DLD1 (cell line): Measurements from ENCODE around the gene SPSB3.

Experiments used
- in situ Hi-C: cut with HindIII; loops from 2 replicates; pipeline ENCODE4 v1.10.0; 2017; ENCODE audit warnings: low sequenced_read_pairs

The SPSB3 gene

GRCh38 chr16:1775846-1776671 is 6.3 kb downstream of the SPSB3 start:
- in situ Hi-C loops: no loop called here

GRCh38 chr16:1775006-1775845 is 7.1 kb downstream of the SPSB3 start:
- in situ Hi-C loops: no loop called here

- in situ Hi-C loops: no loop called here
These were observed 8.0 kb downstream of the SPSB3 start for GRCh38 chr16:1774448-1774780.

- in situ Hi-C loops: no loop called here
These were observed 8.5 kb downstream of the SPSB3 start for GRCh38 chr16:1773703-1774447.

- in situ Hi-C loops: no loop called here
These were observed 9.3 kb downstream of the SPSB3 start, which contains the start of gene MRPS34 for GRCh38 chr16:1772908-1773702. Gene MRPS34, minus strand, starts transcription at chr16:1773134. Its CDS starts 15 bp downstream, at chr16:1773119.

- in situ Hi-C loops: no loop called here
These were observed 9.9 kb downstream of the SPSB3 start, which contains the start of gene EME2 for GRCh38 chr16:1772362-1772907. Gene EME2, plus strand, starts transcription at chr16:1772810. Its CDS starts 418 bp downstream, at chr16:1773228.

GRCh38 chr16:1771864-1772361 is 10.5 kb downstream of the SPSB3 start:
- in situ Hi-C loops: no loop called here

- in situ Hi-C loops: no loop called here
These were observed 11.0 kb downstream of the SPSB3 start, which contains the start of gene NME3 for GRCh38 chr16:1771188-1771863. Gene NME3, minus strand, starts transcription at chr16:1771543. Its CDS starts 9 bp downstream, at chr16:1771534.

- in situ Hi-C loops: no loop called here
These were observed 11.8 kb downstream of the SPSB3 start for GRCh38 chr16:1770328-1771187.

GRCh38 chr16:1769402-1770300 is 12.7 kb downstream of the SPSB3 start:
- in situ Hi-C loops: no loop called here

- in situ Hi-C loops: no loop called here
These were observed 13.5 kb downstream of the SPSB3 start for GRCh38 chr16:1768767-1769401.

- in situ Hi-C loops: no loop called here
These were observed 14.2 kb downstream of the SPSB3 start for GRCh38 chr16:1768061-1768766.

GRCh38 chr16:1767116-1767994 is 15.0 kb downstream of the SPSB3 start:
- in situ Hi-C loops: no loop called here

- in situ Hi-C loops: no loop called here
These were observed 15.7 kb downstream of the SPSB3 start for GRCh38 chr16:1766701-1767100.

- in situ Hi-C loops: no loop called here
These were observed 16.1 kb downstream of the SPSB3 start for GRCh38 chr16:1766231-1766630.
